Superior temporal gyrus (tissue), 1 donor: ENCODE results near the gene ZNF224.

ENCODE experiments used
- DNase-seq: peaks from one replicate; pipeline ENCODE4 v3.0.0-alpha.2; 2016; ENCODE audit errors: extremely low spot score

The ZNF224 gene

DNA sequence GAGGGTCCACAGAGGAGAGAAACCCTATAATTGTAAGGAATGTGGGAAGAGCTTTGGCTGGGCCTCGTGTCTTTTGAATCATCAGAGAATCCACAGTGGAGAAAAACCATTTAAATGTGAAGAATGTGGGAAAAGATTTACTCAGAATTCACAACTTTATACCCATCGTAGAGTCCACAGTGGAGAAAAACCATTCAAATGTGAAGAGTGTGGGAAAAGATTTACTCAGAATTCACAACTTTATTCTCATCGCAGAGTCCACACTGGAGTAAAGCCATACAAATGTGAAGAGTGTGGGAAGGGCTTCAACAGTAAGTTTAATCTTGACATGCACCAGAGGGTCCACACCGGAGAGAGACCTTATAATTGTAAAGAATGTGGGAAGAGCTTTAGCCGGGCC is 37.8 kb downstream of the ZNF224 start:
- DNase-seq = no peak

DNA sequence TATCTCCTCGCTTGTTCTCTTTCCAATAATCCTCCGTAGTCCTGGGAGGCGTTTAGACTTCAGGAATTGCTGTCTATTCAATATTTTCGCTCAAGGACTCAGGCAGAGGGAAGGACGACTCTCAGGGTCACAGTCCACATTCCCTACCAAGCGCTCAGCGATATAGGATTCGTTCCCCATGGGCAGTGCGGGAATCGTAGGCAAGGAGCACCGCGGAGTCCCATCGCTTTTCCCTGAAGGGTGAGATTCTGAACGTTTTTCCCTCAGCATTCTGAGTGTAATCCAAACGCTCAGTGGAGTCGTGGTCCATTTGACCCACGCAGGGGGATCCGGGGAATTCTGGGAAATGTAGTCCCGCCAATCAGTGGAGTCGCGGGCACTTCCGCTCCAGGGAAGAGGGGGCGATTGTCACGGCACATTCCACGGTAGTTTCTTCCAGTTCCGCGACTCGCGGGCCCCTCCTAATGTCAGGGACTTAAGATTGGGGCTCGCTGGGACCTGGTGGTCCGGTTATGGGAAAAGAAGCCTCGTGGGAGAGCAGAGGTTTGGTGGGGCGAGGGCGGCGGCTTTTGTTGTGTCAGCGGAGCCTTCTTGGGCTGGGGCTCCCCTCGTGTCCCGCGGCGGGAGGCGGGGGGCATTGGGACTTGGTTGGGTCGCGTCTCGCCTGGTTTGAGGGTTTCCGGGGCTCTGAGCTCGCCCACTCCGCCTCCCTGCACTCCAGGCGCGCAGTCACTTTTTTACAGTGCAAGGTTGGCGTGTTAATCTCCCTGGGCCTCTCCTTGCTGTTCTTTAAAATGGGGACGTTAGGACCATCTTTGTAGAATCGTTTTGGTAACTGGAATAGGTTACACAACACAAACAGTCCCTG is 47.3 kb downstream of the ZNF224 start, which contains the start of gene ZNF234:
Gene ZNF234, plus strand, starts transcription at position 364 of the 868 bp plus-strand sequence. CDS start 3,079 bp downstream, outside the sequence.
- DNase-seq = peak; percentile 98

DNA sequence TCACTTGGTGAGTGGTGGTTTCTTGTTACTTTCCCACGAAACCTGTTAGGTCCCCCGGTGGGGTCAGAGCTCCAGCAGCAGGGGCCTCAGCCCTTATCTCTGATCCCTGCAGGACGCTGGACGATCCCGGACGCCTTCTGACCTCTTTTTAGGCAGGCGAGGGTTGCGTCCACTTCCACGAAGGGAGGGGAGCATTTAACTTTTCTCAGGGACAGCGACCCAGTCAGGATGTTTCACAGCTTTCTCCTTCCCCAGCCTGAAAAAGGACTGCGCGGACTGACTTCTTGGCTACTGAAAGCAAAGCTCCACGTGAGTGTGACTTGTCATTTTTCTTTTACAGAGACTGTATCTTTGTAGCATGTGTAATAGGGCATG is 47.9 kb downstream of the ZNF224 start:
- DNase-seq = no peak

DNA sequence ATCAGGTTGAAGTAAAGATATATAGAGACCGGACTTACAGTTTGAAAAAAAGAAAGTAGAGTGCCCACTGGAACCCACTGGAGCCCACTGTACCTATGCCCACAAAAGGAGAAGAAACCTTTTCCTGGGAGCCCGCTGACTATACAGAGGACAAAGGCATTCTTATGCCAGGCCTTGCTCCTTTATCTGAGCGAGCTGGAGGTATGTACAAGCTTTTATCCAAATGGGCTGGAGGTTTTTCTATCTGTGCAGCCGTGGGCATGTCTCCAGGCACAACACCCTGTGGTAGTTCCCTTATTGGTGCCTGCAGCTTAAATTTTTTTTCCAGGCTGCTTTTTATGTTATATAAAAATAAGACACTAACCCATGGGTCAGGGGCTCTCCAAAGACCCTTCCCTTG is 55.6 kb downstream of the ZNF224 start:
- DNase-seq = no peak

DNA sequence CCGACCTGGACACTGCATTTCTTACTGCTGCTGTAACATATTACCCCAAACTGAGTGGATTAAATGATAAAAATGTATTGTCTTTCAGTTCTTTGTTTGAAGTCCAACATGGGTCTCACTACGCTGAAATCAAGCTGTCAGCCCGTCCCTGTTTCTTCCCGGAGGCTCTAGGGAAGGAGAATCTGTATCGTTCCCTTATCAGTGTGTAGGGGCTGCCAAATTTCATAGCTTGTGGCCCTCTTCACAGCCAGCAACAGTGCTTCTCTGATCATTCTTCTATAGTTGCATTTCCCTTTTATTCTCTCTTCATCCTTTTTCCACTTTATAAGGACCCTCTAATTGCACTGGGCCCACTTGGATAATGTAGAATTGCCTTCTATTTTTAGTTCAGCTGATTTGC is 57.3 kb downstream of the ZNF224 start:
- DNase-seq = no peak

DNA sequence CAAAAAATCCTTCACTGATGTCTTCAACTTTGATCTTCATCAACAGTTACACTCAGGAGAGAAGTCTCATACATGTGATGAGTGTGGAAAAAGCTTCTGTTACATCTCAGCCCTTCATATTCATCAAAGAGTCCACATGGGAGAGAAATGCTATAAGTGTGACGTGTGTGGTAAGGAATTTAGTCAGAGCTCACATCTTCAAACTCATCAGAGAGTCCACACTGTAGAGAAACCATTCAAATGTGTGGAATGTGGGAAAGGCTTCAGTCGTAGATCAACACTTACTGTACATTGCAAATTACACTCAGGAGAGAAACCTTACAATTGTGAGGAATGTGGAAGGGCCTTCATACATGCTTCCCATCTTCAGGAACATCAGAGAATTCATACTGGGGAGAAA is 62.3 kb downstream of the ZNF224 start:
- DNase-seq = no peak
